ENCODE measurements around the gene NRARP. TPM values are rescaled to one million over a fixed set of nuclear protein-coding genes. Genes with fewer than 3 reads are reported as not detected.

Gene NRARP
- total and polyA plus RNA-seq, 10 of the 15 experiments (the other 5 are each of a cell fraction or from before 2014, with no cell fraction given), result 0.06 to 9.2 (median 2.2) TPM; not detected in 2

DNA sequence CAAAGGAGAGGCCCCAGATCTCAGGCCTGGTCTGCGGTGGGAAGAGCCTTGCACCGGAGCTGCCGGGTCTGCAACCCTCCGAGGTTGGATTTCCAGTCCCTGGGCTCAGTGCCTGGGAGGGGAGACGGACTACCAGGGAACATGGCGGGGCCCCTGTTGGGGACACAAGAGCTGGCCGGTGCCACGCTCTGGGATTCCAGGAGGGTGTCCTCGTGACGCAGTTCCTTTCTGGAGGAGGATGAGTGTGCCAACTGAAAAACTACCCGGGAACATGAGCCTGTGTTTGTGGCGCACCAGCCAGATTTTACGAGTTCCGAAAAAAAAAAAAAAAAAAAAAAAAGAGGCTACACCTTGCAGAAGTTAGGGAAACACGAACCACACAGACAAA lies 9.0 kb downstream of the NRARP start:
- FAIRE-seq (no peak), DNase-seq (ENCODE audit: low read depth, low spot score) (no peak), ATAC-seq (no peak)
- no TSS peak for BruUV-seq (replicated peaks)
- POLR2A ChIA-PET, result interaction anchor here (0.7 to 1.4 kb wide), 2 partner anchors 11 to 53 kb away, joined by 4 to 6 read pairs; partner anchors contain the start of gene TUBB4B
- RAD21 ChIA-PET (ENCODE audit: unreplicated experiment), result interaction anchor here (0.7 kb wide), 1 partner anchor 77 kb away, joined by 7 read pairs; no protein-coding TSS in a partner anchor
- no peaks in the 10 kb centered on the region for H3K36me3 ChIP-seq (ENCODE audit: control insufficient read depth in 2 of 2, insufficient read depth in 2 of 2, low read length in 1 of 2)
- no peaks in the 10 kb centered on the region for H3K79me2 ChIP-seq (ENCODE audit: control insufficient read depth, insufficient read depth, low read length)
- no peaks in the 10 kb centered on the region for H3K27me3 ChIP-seq (replicated peaks in 1 of 2; ENCODE audit: control insufficient read depth in 2 of 2, insufficient read depth in 2 of 2, low read length in 1 of 2)
- 83% methylated on average over 8 of the region's 15 CpGs for WGBS (ENCODE audit: insufficient coverage, insufficient replicate concordance, low lambda C conversion rate, missing lambda C conversion rate)
- CTCF ChIA-PET, result no interaction called here
- H3K4me3 ChIP-seq, result no peak overlapping the region
- no peak overlapping the region for H2AFZ ChIP-seq (ENCODE audit: control insufficient read depth, low read depth, low read length)
- SMC1A ChIA-PET (ENCODE audit: uncharacterized antibody, unreplicated experiment), result no interaction called here
- no peak overlapping the region for H3K4me2 ChIP-seq (ENCODE audit: control insufficient read depth, insufficient read depth)
- in situ Hi-C loops (cut with MboI), result loop anchor here (5.0 kb wide), 3 partner anchors 114 to 234 kb away; no protein-coding TSS in a partner anchor
- H3K9me3 ChIP-seq (replicated peaks; ENCODE audit: control insufficient read depth, insufficient read depth, low read length), result peaks cover 2% of the 10 kb centered on the region; the same call in 2 of the 3 replicates
- H4K20me1 ChIP-seq (ENCODE audit: control insufficient read depth, insufficient read depth), result no peaks in the 10 kb centered on the region
- H3K27ac ChIP-seq (ENCODE audit: control insufficient read depth, insufficient read depth), result no peak overlapping the region
- intact Hi-C loops (cut with micrococcal nuclease; ENCODE audit: unreplicated experiment), result loop anchor here (10.0 kb wide), 1 partner anchor 232 kb away; no protein-coding TSS in a partner anchor
- no peak overlapping the region for H3K9ac ChIP-seq (ENCODE audit: control insufficient read depth, insufficient read depth, low read length)
- no peaks in the 10 kb centered on the region; the same call in 1 of the 2 replicates for H3K4me1 ChIP-seq (ENCODE audit: control insufficient read depth, insufficient read depth, low read length)
- TF ChIP-seq FOS (IDR thresholded peaks at IDR 0.05; ENCODE audit: borderline replicate concordance, extremely low read depth, insufficient read length) (no peak), IKZF2 (IDR thresholded peaks at IDR 0.05) (no peak), MXI1 (IDR thresholded peaks at IDR 0.05; ENCODE audit: low read depth, low read length) (no peak), HCFC1 (IDR thresholded peaks at IDR 0.05; ENCODE audit: low read length) (no peak), MEF2A (IDR thresholded peaks at IDR 0.05; ENCODE audit: insufficient read depth, low read depth, low read length) (no peak), EGR1 (IDR thresholded peaks at IDR 0.05; ENCODE audit: borderline replicate concordance in 1 of 2, low read depth in 2 of 2, low read length in 2 of 2) (no peak), MTA2 (IDR thresholded peaks at IDR 0.05; ENCODE audit: low read depth) (no peak), EP300 (IDR thresholded peaks at IDR 0.05; ENCODE audit: borderline replicate concordance in 1 of 2, control insufficient read depth in 1 of 2, low read depth in 2 of 2, low read length in 2 of 2) (no peak), BRCA1 (IDR thresholded peaks at IDR 0.05; ENCODE audit: low read depth, low read length) (no peak), FOXK2 (IDR thresholded peaks at IDR 0.05) (no peak), ETV6 (conservative IDR thresholded peaks at IDR 0.05 in 1 of 2, IDR thresholded peaks at IDR 0.05 in 1 of 2; ENCODE audit: borderline replicate concordance in 1 of 2, low read depth in 1 of 2) (no peak), WRNIP1 (IDR thresholded peaks at IDR 0.05; ENCODE audit: borderline replicate concordance, low read depth, low read length) (no peak), POLR2AphosphoS2 (IDR thresholded peaks at IDR 0.05; ENCODE audit: low read depth, low read length) (no peak), CHD2 (IDR thresholded peaks at IDR 0.05; ENCODE audit: borderline replicate concordance, low read depth, low read length) (no peak), CEBPB (IDR thresholded peaks at IDR 0.05; ENCODE audit: borderline replicate concordance in 1 of 2, low read depth in 2 of 2, low read length in 2 of 2) (no peak)
- TF ChIP-seq, protein P1, sequence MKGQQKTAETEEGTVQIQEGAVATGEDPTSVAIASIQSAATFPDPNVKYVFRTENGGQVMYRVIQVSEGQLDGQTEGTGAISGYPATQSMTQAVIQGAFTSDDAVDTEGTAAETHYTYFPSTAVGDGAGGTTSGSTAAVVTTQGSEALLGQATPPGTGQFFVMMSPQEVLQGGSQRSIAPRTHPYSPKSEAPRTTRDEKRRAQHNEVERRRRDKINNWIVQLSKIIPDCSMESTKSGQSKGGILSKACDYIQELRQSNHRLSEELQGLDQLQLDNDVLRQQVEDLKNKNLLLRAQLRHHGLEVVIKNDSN (IDR thresholded peaks at IDR 0.05; ENCODE audit: borderline replicate concordance, extremely low read length, insufficient read depth, low read depth, low read length), result no peak
- TF ChIP-seq, protein P2, sequence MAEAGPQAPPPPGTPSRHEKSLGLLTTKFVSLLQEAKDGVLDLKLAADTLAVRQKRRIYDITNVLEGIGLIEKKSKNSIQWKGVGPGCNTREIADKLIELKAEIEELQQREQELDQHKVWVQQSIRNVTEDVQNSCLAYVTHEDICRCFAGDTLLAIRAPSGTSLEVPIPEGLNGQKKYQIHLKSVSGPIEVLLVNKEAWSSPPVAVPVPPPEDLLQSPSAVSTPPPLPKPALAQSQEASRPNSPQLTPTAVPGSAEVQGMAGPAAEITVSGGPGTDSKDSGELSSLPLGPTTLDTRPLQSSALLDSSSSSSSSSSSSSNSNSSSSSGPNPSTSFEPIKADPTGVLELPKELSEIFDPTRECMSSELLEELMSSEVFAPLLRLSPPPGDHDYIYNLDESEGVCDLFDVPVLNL (IDR thresholded peaks at IDR 0.05; ENCODE audit: low read depth, low read length), result no peak
- TF ChIP-seq, protein P3, sequence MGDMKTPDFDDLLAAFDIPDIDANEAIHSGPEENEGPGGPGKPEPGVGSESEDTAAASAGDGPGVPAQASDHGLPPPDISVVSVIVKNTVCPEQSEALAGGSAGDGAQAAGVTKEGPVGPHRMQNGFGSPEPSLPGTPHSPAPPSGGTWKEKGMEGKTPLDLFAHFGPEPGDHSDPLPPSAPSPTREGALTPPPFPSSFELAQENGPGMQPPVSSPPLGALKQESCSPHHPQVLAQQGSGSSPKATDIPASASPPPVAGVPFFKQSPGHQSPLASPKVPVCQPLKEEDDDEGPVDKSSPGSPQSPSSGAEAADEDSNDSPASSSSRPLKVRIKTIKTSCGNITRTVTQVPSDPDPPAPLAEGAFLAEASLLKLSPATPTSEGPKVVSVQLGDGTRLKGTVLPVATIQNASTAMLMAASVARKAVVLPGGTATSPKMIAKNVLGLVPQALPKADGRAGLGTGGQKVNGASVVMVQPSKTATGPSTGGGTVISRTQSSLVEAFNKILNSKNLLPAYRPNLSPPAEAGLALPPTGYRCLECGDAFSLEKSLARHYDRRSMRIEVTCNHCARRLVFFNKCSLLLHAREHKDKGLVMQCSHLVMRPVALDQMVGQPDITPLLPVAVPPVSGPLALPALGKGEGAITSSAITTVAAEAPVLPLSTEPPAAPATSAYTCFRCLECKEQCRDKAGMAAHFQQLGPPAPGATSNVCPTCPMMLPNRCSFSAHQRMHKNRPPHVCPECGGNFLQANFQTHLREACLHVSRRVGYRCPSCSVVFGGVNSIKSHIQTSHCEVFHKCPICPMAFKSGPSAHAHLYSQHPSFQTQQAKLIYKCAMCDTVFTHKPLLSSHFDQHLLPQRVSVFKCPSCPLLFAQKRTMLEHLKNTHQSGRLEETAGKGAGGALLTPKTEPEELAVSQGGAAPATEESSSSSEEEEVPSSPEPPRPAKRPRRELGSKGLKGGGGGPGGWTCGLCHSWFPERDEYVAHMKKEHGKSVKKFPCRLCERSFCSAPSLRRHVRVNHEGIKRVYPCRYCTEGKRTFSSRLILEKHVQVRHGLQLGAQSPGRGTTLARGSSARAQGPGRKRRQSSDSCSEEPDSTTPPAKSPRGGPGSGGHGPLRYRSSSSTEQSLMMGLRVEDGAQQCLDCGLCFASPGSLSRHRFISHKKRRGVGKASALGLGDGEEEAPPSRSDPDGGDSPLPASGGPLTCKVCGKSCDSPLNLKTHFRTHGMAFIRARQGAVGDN (IDR thresholded peaks at IDR 0.05), result no peak

All from GM12878 (cell line).